ENCODE results near the gene CCR6. TPM values are rescaled to one million over a fixed set of nuclear protein-coding genes. Genes with fewer than 3 reads are reported as not detected.

Gene CCR6
- not detected for polyA plus RNA-seq (2012; ENCODE audit: insufficient read length, low read depth)

- no peak for TF ChIP-seq TAF1 (IDR thresholded peaks at IDR 0.05; ENCODE audit: borderline replicate concordance, insufficient read depth, low read length)
- TF ChIP-seq SIN3A (IDR thresholded peaks at IDR 0.05; ENCODE audit: borderline replicate concordance, insufficient read depth, low read length): no peak
- no peak for TF ChIP-seq FOXP2 (optimal IDR thresholded peaks at IDR 0.05; ENCODE audit: borderline replicate concordance, extremely low read depth, extremely low read length, insufficient read depth)
- TF ChIP-seq, protein P1, sequence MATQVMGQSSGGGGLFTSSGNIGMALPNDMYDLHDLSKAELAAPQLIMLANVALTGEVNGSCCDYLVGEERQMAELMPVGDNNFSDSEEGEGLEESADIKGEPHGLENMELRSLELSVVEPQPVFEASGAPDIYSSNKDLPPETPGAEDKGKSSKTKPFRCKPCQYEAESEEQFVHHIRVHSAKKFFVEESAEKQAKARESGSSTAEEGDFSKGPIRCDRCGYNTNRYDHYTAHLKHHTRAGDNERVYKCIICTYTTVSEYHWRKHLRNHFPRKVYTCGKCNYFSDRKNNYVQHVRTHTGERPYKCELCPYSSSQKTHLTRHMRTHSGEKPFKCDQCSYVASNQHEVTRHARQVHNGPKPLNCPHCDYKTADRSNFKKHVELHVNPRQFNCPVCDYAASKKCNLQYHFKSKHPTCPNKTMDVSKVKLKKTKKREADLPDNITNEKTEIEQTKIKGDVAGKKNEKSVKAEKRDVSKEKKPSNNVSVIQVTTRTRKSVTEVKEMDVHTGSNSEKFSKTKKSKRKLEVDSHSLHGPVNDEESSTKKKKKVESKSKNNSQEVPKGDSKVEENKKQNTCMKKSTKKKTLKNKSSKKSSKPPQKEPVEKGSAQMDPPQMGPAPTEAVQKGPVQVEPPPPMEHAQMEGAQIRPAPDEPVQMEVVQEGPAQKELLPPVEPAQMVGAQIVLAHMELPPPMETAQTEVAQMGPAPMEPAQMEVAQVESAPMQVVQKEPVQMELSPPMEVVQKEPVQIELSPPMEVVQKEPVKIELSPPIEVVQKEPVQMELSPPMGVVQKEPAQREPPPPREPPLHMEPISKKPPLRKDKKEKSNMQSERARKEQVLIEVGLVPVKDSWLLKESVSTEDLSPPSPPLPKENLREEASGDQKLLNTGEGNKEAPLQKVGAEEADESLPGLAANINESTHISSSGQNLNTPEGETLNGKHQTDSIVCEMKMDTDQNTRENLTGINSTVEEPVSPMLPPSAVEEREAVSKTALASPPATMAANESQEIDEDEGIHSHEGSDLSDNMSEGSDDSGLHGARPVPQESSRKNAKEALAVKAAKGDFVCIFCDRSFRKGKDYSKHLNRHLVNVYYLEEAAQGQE (IDR thresholded peaks at IDR 0.05; ENCODE audit: insufficient read depth in 1 of 2, low read depth in 2 of 2, low read length in 2 of 2): no peak
- TF ChIP-seq POLR2AphosphoS5 (IDR thresholded peaks at IDR 0.05; ENCODE audit: low read depth, low read length): no peak
Measured at GRCh38 chr6:167122827-167123657, at the start of gene CCR6. Gene CCR6 (plus strand): TSS chr6:167123096. CDS start chr6:167136135, 13,039 bp downstream.

DNA sequence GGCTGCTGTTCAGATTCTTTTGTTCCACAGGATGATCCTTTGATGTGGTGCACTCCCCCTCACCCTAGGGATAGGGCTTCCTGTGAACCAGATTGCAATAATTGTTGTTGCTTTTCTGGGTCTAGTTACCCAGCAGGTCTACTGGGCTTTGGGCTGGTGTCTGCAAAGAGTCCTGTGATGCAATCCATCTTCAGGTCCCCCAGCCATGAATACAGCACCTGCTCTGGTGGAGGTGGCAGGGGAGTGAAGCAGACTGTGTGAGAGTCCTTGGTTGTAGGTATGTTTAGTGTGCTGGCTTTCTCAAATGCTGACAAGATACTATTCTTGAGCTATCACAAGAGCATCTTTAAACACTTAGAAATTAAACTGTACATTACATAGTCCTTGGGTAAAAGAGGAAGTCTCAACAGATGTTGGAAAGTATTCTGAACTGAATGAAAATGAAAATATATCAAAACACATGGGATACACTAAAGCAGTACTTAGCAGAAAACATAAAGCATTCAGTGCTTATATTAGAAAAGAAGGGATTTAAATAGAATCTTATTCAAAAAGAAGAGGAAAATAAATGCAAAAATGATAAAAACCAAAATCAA lies 49.1 kb upstream of the CCR6 start:
- TF ChIP-seq SIN3A (IDR thresholded peaks at IDR 0.05; ENCODE audit: borderline replicate concordance, insufficient read depth, low read length): no peak
- TF ChIP-seq, protein P1 (IDR thresholded peaks at IDR 0.05; ENCODE audit: insufficient read depth in 1 of 2, low read depth in 2 of 2, low read length in 2 of 2): no peak
- TF ChIP-seq POLR2AphosphoS5 (IDR thresholded peaks at IDR 0.05; ENCODE audit: low read depth, low read length): no peak
- no peak for TF ChIP-seq TAF1 (IDR thresholded peaks at IDR 0.05; ENCODE audit: borderline replicate concordance, insufficient read depth, low read length)
- no peak for TF ChIP-seq FOXP2 (optimal IDR thresholded peaks at IDR 0.05; ENCODE audit: borderline replicate concordance, extremely low read depth, extremely low read length, insufficient read depth)

- no peak for TF ChIP-seq TAF1 (IDR thresholded peaks at IDR 0.05; ENCODE audit: borderline replicate concordance, insufficient read depth, low read length)
- TF ChIP-seq POLR2AphosphoS5 (IDR thresholded peaks at IDR 0.05; ENCODE audit: low read depth, low read length): no peak
- no peak for TF ChIP-seq FOXP2 (optimal IDR thresholded peaks at IDR 0.05; ENCODE audit: borderline replicate concordance, extremely low read depth, extremely low read length, insufficient read depth)
- TF ChIP-seq, protein P1 (IDR thresholded peaks at IDR 0.05; ENCODE audit: insufficient read depth in 1 of 2, low read depth in 2 of 2, low read length in 2 of 2): no peak
- no peak for TF ChIP-seq SIN3A (IDR thresholded peaks at IDR 0.05; ENCODE audit: borderline replicate concordance, insufficient read depth, low read length)
Measured at GRCh38 chr6:167077241-167077932, 45.5 kb upstream of the CCR6 start.

DNA sequence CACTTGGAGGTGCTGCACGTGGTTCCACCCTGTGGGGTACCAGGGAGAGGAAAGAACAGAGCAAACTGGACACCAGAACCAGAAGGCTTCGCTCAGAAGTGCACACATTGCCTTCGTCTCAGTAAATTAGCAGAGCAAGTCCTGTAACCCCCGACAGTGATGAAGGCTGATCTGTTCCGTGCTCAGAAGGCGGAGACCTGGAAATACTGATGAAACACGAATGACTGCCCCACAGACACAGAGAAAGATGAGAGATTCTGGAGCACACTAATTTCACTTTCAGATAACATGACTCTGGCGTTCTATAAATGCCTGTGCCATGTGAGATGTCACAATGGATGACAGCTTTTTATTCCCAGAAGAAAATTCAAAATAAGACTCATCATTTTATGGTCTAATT lies 44.2 kb upstream of the CCR6 start:
- TF ChIP-seq POLR2AphosphoS5 (IDR thresholded peaks at IDR 0.05; ENCODE audit: low read depth, low read length) (no peak), FOXP2 (optimal IDR thresholded peaks at IDR 0.05; ENCODE audit: borderline replicate concordance, extremely low read depth, extremely low read length, insufficient read depth) (no peak), TAF1 (IDR thresholded peaks at IDR 0.05; ENCODE audit: borderline replicate concordance, insufficient read depth, low read length) (no peak), SIN3A (IDR thresholded peaks at IDR 0.05; ENCODE audit: borderline replicate concordance, insufficient read depth, low read length) (no peak)
- TF ChIP-seq, protein P1 (IDR thresholded peaks at IDR 0.05; ENCODE audit: insufficient read depth in 1 of 2, low read depth in 2 of 2, low read length in 2 of 2): no peak
